OCI-LY7 (cell line): ENCODE data around the gene ENG. TPM values are rescaled to one million over a fixed set of nuclear protein-coding genes. Genes with fewer than 3 reads are reported as not detected.

ENCODE experiments used
- BruUV-seq: library from RNA; stranded (reverse); fragments of 400-500 nt; replicated peaks from 2 replicates; lab custom pipeline; 2021; lab: Mats Ljungman, UMichigan
- CTCF ChIA-PET: fragments of 300-600 bp; sonication (Branson Sonifier 250); formaldehyde crosslinking; loops from one replicate; lab custom pipeline; 2022; ENCODE audit warnings: antibody characterized with exemption; ENCODE audit not compliant: unreplicated experiment; lab: Charles Lee
- POLR2A ChIA-PET: fragments of 300-600 bp; sonication (Branson Sonifier 250); formaldehyde crosslinking; loops from one replicate; lab custom pipeline; 2022; ENCODE audit warnings: antibody characterized with exemption; lab: Charles Lee
- DNase-seq: peaks from one replicate; pipeline ENCODE4 v3.0.0-alpha.2; 2015; ENCODE audit warnings: low spot score
- H2AFZ ChIP-seq: fragments of 200-600 bp; sonication (generic), shearing (Covaris generic); 2 replicates; pipeline ENCODE4 v1.6.1; 2014; ENCODE audit warnings: mild to moderate bottlenecking, antibody characterized with exemption, low read length, moderate library complexity
- H3K27ac ChIP-seq: fragments of 200-600 bp; sonication (generic); 2 replicates; pipeline ENCODE4 v1.5.1; 2014; ENCODE audit warnings: mixed run types, low read depth, mild to moderate bottlenecking, moderate library complexity, low read length, inconsistent platforms; ENCODE audit not compliant: poor library complexity, severe bottlenecking
- H3K36me3 ChIP-seq: fragments of 200-600 bp; sonication (generic); 2 replicates; pipeline ENCODE4 v1.6.1; 2014; ENCODE audit warnings: mild to moderate bottlenecking, antibody characterized with exemption, low read length, moderate library complexity, mixed read lengths; ENCODE audit not compliant: insufficient read depth
- H3K4me1 ChIP-seq: fragments of 200-600 bp; sonication (generic); 2 replicates; pipeline ENCODE4 v1.5.1; 2014; ENCODE audit warnings: mild to moderate bottlenecking, low read length; ENCODE audit not compliant: insufficient read depth, poor library complexity, severe bottlenecking
- H3K4me2 ChIP-seq: fragments of 200-600 bp; sonication (generic); 2 replicates; pipeline ENCODE4 v1.6.1; 2014; ENCODE audit warnings: mild to moderate bottlenecking, low read length
- H3K4me3 ChIP-seq: fragments of 200-600 bp; sonication (generic); 2 replicates; pipeline ENCODE4 v1.5.1; 2014; ENCODE audit warnings: mild to moderate bottlenecking, low read depth, low read length; ENCODE audit not compliant: poor library complexity, severe bottlenecking
- H3K79me2 ChIP-seq: fragments of 200-600 bp; sonication (generic); 2 replicates; pipeline ENCODE4 v1.6.1; 2016; ENCODE audit warnings: low read depth, mild to moderate bottlenecking, low read length, moderate library complexity, mixed read lengths; ENCODE audit not compliant: insufficient read depth
- H3K9me2 ChIP-seq: fragments of 200-600 bp; sonication (generic); 2 replicates; pipeline ENCODE4 v1.6.1; 2016; ENCODE audit warnings: mild to moderate bottlenecking, low read length, mixed read lengths; ENCODE audit not compliant: insufficient read depth
- H3K9me3 ChIP-seq: fragments of 200-600 bp; sonication (generic); 2 replicates; pipeline ENCODE4 v1.6.1; 2014; ENCODE audit warnings: mild to moderate bottlenecking, mixed run types, low read length, mixed read lengths
- H4K20me1 ChIP-seq: fragments of 200-600 bp; sonication (generic); 2 replicates; pipeline ENCODE4 v1.6.1; 2014; ENCODE audit warnings: mild to moderate bottlenecking, antibody characterized with exemption, low read length, moderate library complexity, mixed read lengths; ENCODE audit not compliant: insufficient read depth
- EZH2phosphoT487 ChIP-seq: fragments of 200-600 bp; sonication (generic); IDR thresholded peaks from 2 replicates; pipeline ENCODE4 v1.6.1; 2018; ENCODE audit warnings: low read depth, borderline replicate concordance, mild to moderate bottlenecking, mixed run types, antibody characterized with exemption, low read length, moderate library complexity, mixed read lengths
- intact Hi-C: fragments of 100-400 bp; cut with micrococcal nuclease; formaldehyde crosslinking; loops from one replicate; pipeline ENCODE4 v1.10.0; 2022; ENCODE audit not compliant: unreplicated experiment
- total RNA-seq, 2 experiments: library from RNA; depleted of rRNA in 1 of 2; stranded (reverse); fragments of >200 nt in 1 of 2; shearing (Covaris generic) in 1 of 2; gene quantifications; 2 replicates each; pipeline ENCODE4 v1.2.3, GENCODE V29; 2014 to 2022
- TF ChIP-seq, protein P1 (sequence below): fragments of 200-600 bp; sonication (generic); conservative IDR thresholded peaks from 2 replicates; pipeline ENCODE4 v1.5.1; 2014; ENCODE audit warnings: mild to moderate bottlenecking, antibody characterized with exemption, low read length, moderate library complexity, mixed read lengths

ENG gene
- total RNA-seq, 2 experiments from 2014 or later, result not detected

DNA sequence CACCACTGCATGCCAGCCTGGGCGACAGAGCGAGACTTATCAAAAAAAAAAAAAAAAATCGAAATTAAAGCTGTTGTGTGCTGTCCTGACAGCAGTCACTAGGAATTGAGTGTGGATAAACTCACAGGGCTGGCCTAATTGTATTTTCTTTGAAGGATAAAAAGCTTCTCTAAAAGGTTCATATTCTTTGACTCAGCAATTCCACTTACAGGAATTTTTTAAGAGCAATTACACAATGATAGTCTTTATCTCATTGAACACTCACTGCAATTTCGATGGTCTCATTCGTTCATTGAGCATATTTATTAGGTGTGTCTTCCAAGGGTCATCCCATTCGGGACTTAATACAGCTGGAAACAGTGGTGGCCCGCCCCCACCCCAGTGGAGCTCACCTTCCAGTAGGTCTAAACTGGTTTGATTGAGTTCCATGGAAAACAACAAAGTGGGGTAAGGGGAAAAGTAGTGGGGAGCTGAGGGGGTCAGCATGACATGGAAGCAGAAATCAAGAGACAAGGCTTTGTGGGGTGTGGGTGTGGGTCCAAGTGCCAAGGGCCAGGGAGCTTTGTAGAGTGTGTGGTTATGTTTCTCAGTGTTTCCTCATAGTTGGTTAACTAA lies 61.9 kb downstream of the ENG start:
- H4K20me1 ChIP-seq, result peaks cover 27% of the 10 kb centered on the region
- TSS peak; percentile 18 for BruUV-seq
- peaks cover 39% of the 10 kb centered on the region for H3K4me1 ChIP-seq
- no peak for DNase-seq
- POLR2A ChIA-PET, result interaction anchor here (0.7 to 0.8 kb wide), 2 partner anchors 14 to 1965 kb away, joined by 3 to 4 read pairs; partner anchors contain the start of gene SH2D3C
- no peak overlapping the region for H2AFZ ChIP-seq
- peak overlapping the region; percentile 90 for H3K27ac ChIP-seq
- no peak overlapping the region for H3K4me3 ChIP-seq
- H3K9me2 ChIP-seq, result no peaks in the 10 kb centered on the region
- peaks cover 31% of the 10 kb centered on the region for H3K79me2 ChIP-seq
- H3K9me3 ChIP-seq, result no peaks in the 10 kb centered on the region
- no peak overlapping the region for H3K4me2 ChIP-seq
- CTCF ChIA-PET, result interaction anchor here (1.1 kb wide), 1 partner anchor 129 kb away, joined by 4 read pairs; no protein-coding TSS in a partner anchor
- intact Hi-C loops, result no loop called here
- TF ChIP-seq, protein P1, sequence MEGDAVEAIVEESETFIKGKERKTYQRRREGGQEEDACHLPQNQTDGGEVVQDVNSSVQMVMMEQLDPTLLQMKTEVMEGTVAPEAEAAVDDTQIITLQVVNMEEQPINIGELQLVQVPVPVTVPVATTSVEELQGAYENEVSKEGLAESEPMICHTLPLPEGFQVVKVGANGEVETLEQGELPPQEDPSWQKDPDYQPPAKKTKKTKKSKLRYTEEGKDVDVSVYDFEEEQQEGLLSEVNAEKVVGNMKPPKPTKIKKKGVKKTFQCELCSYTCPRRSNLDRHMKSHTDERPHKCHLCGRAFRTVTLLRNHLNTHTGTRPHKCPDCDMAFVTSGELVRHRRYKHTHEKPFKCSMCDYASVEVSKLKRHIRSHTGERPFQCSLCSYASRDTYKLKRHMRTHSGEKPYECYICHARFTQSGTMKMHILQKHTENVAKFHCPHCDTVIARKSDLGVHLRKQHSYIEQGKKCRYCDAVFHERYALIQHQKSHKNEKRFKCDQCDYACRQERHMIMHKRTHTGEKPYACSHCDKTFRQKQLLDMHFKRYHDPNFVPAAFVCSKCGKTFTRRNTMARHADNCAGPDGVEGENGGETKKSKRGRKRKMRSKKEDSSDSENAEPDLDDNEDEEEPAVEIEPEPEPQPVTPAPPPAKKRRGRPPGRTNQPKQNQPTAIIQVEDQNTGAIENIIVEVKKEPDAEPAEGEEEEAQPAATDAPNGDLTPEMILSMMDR, result no peak
- no peak for TF ChIP-seq EZH2phosphoT487
- peaks cover 72% of the 10 kb centered on the region for H3K36me3 ChIP-seq

DNA sequence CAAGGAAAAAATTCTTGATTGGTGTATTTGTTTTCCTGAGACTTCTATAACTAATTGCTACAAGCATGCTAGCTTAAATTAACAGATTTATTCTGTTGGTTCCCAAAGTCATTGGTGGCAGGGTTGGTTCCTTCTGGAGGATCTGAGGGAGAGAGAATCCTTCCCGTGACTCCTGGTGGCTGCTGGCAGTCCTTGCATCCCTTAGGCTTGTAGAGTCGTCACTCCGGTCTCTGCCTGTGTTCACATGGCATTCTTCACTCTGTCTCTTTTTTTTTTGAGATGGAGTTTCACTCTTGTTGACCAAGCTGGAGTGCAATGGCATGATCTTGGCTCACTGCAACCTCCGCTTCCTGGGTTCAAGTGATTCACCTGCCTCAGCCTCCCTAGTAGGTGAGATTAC lies 63.4 kb downstream of the ENG start:
- no peak for TF ChIP-seq EZH2phosphoT487
- TF ChIP-seq, protein P1, result no peak
- CTCF ChIA-PET, result no interaction called here
- H3K36me3 ChIP-seq, result peaks cover 86% of the 10 kb centered on the region
- no peaks in the 10 kb centered on the region for H3K9me2 ChIP-seq
- no TSS peak for BruUV-seq
- no peak overlapping the region for H3K27ac ChIP-seq
- H2AFZ ChIP-seq, result no peak overlapping the region
- H3K79me2 ChIP-seq, result peaks cover 45% of the 10 kb centered on the region
- no peaks in the 10 kb centered on the region for H3K9me3 ChIP-seq
- DNase-seq, result no peak
- peaks cover 36% of the 10 kb centered on the region for H4K20me1 ChIP-seq
- H3K4me3 ChIP-seq, result no peak overlapping the region
- H3K4me2 ChIP-seq, result no peak overlapping the region
- peaks cover 31% of the 10 kb centered on the region for H3K4me1 ChIP-seq
- POLR2A ChIA-PET, result no interaction called here
- intact Hi-C loops, result no loop called here

DNA sequence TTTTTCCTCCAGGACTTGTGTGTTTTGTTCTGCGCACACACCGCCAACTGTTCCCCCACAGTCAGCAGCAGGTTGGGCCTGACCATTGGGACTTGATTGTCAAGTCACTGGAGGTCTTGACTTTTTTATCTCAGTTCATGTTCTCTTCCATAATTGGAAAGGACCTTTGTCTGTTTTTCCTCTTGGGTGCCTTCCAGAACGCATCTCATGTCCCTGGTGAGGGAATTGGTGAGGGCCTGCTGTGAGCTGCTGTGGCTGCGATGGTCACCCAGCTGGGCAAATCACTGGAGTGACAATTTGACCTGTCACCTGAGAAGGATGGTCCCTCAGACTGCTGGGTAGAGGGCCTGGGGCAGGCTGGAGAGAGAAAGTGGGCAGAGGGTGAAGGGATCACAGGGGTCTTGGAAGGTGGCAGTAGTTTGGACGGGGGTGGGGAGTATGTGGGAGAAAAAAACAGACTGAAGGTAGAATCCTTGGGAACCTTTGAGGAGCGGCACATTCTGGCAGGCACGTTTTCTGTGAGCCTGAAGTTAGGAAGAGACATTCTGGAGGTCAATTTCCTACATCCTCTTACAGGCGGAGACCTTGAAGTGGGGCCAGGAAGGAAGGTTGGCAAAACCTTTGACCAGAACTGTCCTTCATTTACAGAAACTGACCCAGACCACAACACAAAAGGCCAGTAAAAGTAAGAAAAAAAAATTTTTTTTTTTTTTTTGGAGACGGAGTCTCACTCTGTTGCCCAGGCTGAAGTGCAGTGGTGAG lies 64.2 kb downstream of the ENG start:
- no peaks in the 10 kb centered on the region for H3K9me3 ChIP-seq
- peaks cover 88% of the 10 kb centered on the region for H3K36me3 ChIP-seq
- peaks cover 46% of the 10 kb centered on the region for H3K79me2 ChIP-seq
- CTCF ChIA-PET, result no interaction called here
- no peak for TF ChIP-seq EZH2phosphoT487
- TF ChIP-seq, protein P1, result no peak
- H2AFZ ChIP-seq, result no peak overlapping the region
- DNase-seq, result no peak
- no peak overlapping the region for H3K4me3 ChIP-seq
- no peaks in the 10 kb centered on the region for H3K9me2 ChIP-seq
- BruUV-seq, result no TSS peak
- peaks cover 36% of the 10 kb centered on the region for H4K20me1 ChIP-seq
- POLR2A ChIA-PET, result interaction anchor here (1.5 kb wide), 1 partner anchor 15 kb away, joined by 3 read pairs; no protein-coding TSS in a partner anchor
- H3K4me2 ChIP-seq, result no peak overlapping the region
- no peak overlapping the region for H3K27ac ChIP-seq
- peaks cover 23% of the 10 kb centered on the region for H3K4me1 ChIP-seq
- intact Hi-C loops, result no loop called here
